GM19193 (cell line): ENCODE results near the gene TNRC6C.

Experiments
- POLR2A ChIP-seq: IDR thresholded peaks from 4 replicates; pipeline ENCODE4 v1.6.1; 2011; ENCODE audit not compliant: insufficient read depth, insufficient read length; ENCODE audit errors: extremely low read depth

Gene TNRC6C

GRCh38 chr17:77925831-77926543 lies 32.5 kb upstream of the TNRC6C start:
- TF ChIP-seq POLR2A = no peak

DNA sequence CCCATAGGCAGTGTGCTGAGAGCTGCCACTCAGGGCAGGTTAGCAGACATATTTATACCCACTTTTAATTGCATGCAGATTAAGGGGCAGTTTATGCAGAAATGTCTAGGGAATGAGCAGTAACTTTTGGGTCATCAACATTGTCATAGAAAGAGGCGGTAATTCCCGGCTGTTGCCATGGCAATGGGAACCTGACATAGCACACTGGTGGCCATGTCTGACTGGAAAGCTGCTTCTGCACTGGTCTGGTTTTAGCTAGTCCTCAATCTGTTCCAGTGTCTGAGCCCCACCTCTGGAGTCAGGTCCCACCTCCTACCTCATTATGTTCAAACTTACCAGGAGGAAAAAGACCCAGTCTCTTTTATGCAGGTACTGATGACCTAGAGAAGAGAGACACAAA lies 31.5 kb upstream of the TNRC6C start:
- TF ChIP-seq POLR2A = no peak

DNA sequence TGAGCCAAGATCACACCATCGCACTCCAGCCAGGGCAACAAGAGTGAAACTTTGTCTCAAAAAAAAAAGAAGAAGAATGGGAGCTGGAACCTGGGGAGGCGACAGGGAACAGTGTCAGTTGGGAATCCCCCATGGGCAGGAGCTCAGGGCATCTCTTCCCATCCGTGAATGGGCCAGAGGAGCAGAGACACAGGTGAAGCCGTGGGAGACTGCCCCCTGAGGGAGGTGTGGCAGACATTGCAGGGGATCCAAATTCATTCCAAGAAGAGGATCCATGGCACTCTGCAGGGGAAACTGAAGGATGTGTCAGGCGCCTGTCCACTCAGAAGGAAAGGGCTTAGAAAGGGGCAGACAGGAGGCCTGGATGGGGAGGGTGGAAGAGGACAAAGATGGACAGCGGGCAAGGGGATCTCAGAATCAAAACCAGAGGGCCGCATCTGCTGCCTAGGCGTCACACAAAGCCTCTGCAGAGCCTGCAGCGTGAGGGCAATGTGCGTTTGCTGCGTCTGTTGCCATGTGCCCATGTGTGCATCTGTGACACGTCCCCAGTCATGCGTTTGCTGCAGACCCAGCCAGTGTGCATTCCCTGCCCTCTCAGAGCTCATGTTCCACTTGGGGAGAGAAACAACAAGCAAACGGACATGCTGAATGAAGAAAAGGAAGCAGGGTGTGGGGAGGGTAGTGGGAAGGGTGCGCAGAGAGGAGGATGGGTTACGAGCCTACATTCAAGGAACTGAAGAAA lies 30.6 kb upstream of the TNRC6C start:
- TF ChIP-seq POLR2A = no peak

- TF ChIP-seq POLR2A = no peak
Measured at GRCh38 chr17:77928519-77929179, 29.9 kb upstream of the TNRC6C start.

DNA sequence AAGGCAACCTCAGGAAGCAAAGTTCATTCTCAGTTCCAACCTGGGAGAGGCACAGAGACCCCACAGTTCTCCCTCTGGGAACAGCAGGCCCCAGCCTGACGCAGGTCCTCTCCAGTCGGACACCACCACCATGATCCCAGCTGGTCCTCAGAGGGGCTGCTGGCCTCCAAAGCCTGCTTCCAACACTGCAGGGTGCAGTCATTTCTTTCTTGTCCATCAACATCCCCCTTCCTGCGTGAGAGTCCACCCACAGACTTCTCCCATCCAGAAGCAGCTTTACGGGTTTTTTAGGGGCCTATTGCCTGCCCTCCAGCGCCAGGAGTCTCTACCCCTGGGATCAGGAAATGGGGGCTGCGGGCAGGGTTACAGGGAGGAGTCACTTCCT lies 29.3 kb upstream of the TNRC6C start:
- TF ChIP-seq POLR2A = no peak

DNA sequence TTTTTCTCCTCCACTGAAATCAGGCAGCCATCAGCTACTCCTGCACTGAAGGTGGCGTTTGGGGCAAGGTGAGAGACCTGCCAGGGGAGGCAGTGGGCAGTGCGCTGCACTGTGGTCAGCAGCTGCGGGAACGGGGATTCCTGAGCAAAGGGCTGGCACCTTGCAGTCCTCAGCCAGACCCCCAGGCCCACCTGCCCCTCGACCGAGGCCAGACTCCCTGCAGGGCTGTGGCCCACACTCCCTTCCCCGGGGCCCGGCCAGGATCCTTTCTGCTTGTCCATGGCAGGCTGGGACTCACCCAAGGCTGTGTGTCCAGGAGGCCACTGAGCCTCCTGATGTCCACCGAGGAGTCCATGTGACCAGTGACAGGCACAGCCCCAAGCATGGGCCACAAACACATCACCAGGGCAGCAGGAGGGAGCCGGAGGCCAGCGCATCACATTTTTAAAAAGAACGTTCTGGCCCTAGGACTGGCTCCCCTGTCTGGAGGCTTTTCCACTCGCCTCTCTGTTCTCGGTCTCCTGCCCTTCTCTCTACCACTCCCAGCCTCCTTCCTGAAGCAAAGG lies 28.5 kb upstream of the TNRC6C start:
- no peak for TF ChIP-seq POLR2A

GRCh38 chr17:77930780-77931768 lies 27.4 kb upstream of the TNRC6C start:
- TF ChIP-seq POLR2A = no peak

DNA sequence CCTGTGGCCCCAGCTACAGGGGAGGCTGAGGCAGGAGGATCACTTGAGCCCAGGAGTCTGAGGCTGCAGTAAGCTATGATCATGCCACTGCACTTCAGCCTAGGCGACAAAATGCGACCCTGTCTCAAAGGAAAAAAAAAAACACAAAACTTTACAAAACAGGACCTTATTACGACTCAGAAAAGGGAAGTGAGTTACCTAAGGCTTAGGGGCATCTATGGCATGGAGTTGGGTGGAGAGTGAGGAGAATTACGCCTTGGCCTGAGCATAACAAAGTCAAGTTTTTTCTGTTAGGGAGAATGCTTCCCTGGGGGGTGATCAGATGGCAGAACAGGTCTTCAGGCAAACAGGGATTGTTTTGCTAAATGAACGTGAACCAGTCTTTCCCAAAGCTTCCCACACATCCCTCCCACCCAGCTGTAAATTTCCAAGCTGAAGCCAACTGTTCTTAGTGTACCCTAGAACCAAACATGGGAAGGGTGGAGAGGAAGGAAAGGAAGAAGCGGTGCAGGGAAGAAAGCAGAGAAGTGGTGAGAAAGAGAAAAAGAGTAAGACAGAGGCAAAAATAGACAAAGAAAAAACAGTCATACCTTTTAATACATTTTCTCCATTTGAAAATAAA lies 24.6 kb upstream of the TNRC6C start:
- no peak for TF ChIP-seq POLR2A

GRCh38 chr17:77935121-77935571 lies 23.4 kb upstream of the TNRC6C start:
- TF ChIP-seq POLR2A = no peak

DNA sequence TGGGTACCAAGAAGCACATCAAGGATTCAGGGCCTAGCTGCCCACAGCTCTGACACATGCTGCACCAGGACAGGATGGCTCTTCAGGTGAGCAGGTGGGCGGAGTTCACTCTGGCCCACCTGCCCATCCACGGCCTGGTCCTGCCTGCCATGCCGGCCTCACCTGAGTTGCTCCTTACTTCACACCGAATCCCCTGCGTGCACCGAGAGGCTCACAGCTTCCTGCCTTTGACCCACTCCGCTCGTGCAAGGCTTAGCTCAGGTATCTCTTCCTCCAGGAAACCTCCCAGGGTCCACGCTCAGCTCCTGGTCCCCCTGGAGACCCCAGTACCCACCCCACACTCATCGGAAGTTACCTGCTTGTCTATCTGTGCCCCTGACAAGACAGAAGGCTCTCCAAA lies 21.6 kb upstream of the TNRC6C start:
- TF ChIP-seq POLR2A = no peak

- no peak for TF ChIP-seq POLR2A
Measured at GRCh38 chr17:77941004-77941403, 17.5 kb upstream of the TNRC6C start.

GRCh38 chr17:77942112-77942988 lies 16.2 kb upstream of the TNRC6C start:
- no peak for TF ChIP-seq POLR2A

GRCh38 chr17:77943971-77944370 lies 14.5 kb upstream of the TNRC6C start:
- TF ChIP-seq POLR2A = no peak

DNA sequence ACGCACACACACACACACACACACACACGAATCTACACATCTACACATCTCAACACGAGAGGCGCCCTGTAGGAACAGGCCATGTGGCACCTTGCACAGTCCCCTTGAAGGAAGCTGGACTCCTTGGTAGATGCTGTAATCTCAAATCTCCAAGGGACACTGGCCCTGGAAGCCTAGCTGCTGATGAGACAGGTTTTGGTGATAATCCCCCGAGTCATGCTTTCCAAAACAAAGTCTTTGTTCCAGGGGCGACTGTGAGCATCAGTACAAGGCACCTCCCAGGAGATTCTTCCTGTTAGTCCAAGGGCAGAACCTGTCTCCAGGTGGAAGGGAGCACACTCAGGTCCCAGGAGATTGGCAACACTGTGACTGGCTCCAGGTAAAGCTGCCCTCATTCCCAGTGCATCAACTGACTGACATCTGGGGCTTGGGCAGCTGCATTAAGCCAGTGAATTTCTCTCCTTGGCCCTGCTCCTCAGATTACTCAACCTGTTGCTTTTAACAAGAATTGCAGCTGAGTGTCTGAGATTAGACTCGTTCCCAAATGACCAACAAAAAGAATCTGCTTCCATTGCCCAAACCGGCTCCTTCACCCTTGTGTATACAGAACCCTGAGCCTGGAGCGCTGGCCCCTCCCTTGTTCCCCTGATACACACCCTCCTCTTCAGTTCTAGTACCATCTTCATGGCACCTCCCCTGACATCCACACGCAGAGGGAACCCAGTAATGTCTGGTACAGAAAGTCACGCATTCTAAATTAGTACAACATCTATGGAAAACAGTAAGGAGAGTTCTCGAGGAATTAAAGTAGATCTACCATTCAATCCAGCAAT lies 13.9 kb upstream of the TNRC6C start:
- no peak for TF ChIP-seq POLR2A
